ENCODE measurements around the gene ULK4.

ULK4 gene

GRCh38 chr3:41293169-41293681 lies 668.7 kb downstream of the ULK4 start (continued):
- TF ChIP-seq ZFP3 (tag by site-specific recombination; IDR thresholded peaks at IDR 0.05; ENCODE audit: low read depth): no peak

- no peaks in the 10 kb centered on the region for H3K4me1 ChIP-seq (ENCODE audit: control insufficient read depth, insufficient read depth, low read length)
- TF ChIP-seq ZNF580 (tag by site-specific recombination; IDR thresholded peaks at IDR 0.05): no peak
- no peak for TF ChIP-seq ZFHX2 (tag by site-specific recombination; conservative IDR thresholded peaks at IDR 0.05)
- TF ChIP-seq ZNF777 (tag by site-specific recombination; IDR thresholded peaks at IDR 0.05; ENCODE audit: borderline replicate concordance): no peak
- TF ChIP-seq ZNF16 (tag by site-specific recombination; IDR thresholded peaks at IDR 0.05; ENCODE audit: low read depth): no peak
- no peak for TF ChIP-seq ZBTB1 (tag by site-specific recombination; IDR thresholded peaks at IDR 0.05)
- no peak for TF ChIP-seq ZBTB8A (tag by site-specific recombination; IDR thresholded peaks at IDR 0.05)
- TF ChIP-seq ZNF274 (IDR thresholded peaks at IDR 0.05; ENCODE audit: low read length): no peak
- TF ChIP-seq ZNF274 (tag by site-specific recombination; IDR thresholded peaks at IDR 0.05; ENCODE audit: borderline replicate concordance): no peak
- no peak for TF ChIP-seq ZFP69B (tag by site-specific recombination; IDR thresholded peaks at IDR 0.05)
- no peak for TF ChIP-seq KLF7 (tag by site-specific recombination; IDR thresholded peaks at IDR 0.05; ENCODE audit: borderline replicate concordance)
- no peak for TF ChIP-seq ZNF214 (tag by site-specific recombination; IDR thresholded peaks at IDR 0.05; ENCODE audit: borderline replicate concordance)
- no peak for TF ChIP-seq ZNF561 (tag by site-specific recombination; IDR thresholded peaks at IDR 0.05; ENCODE audit: borderline replicate concordance)
- no peak for TF ChIP-seq SALL2 (tag by site-specific recombination; IDR thresholded peaks at IDR 0.05; ENCODE audit: borderline replicate concordance)
- no peak for TF ChIP-seq ZSCAN16 (tag by site-specific recombination; IDR thresholded peaks at IDR 0.05)
- TF ChIP-seq PRDM2 (tag by site-specific recombination; IDR thresholded peaks at IDR 0.05; ENCODE audit: borderline replicate concordance): no peak
- no peak for TF ChIP-seq ZNF362 (tag by site-specific recombination; IDR thresholded peaks at IDR 0.05)
- TF ChIP-seq ZBTB7A (tag by site-specific recombination; IDR thresholded peaks at IDR 0.05; ENCODE audit: low read depth): no peak
- TF ChIP-seq GLI4 (tag by site-specific recombination; IDR thresholded peaks at IDR 0.05): no peak
- no peak for TF ChIP-seq ZNF624 (tag by site-specific recombination; IDR thresholded peaks at IDR 0.05)
- TF ChIP-seq ZSCAN18 (tag by site-specific recombination; IDR thresholded peaks at IDR 0.05): no peak
- TF ChIP-seq ZNF48 (tag by site-specific recombination; IDR thresholded peaks at IDR 0.05): no peak
Measured at GRCh38 chr3:41290736-41291135, 671.2 kb downstream of the ULK4 start.

More at GRCh38 chr3:41290736-41291135, 671.2 kb downstream of the ULK4 start:
- H3K36me3 ChIP-seq (ENCODE audit: control insufficient read depth in 2 of 2, insufficient read depth in 1 of 2, low read length in 2 of 2): no peaks in the 10 kb centered on the region
- CTCF ChIA-PET: no interaction called here
- no peaks in the 10 kb centered on the region for H3K9me3 ChIP-seq (ENCODE audit: control insufficient read depth, insufficient read depth, low read depth, low read length)
- POLR2A ChIA-PET: no interaction called here
- H3K4me3 ChIP-seq (ENCODE audit: low read depth, low read length): no peak overlapping the region
- no peak overlapping the region for H3K27ac ChIP-seq (ENCODE audit: extremely low read depth, low read depth, low read length)
